Vagina (tissue), 2 donors: ENCODE measurements around the gene KRT24. TPM values are rescaled to one million over a fixed set of nuclear protein-coding genes. Genes with fewer than 3 reads are reported as not detected.
A peak's percentile ranks its signal among the peaks of the same experiment; 100 is the strongest.
"Not testable (repeated sequence)": the region's sequence is repeated elsewhere in the genome, so short reads cannot be mapped to it uniquely, and the experiment has no call there.

Source experiments
- DNase-seq, 2 donors: peaks; one replicate each; pipeline ENCODE4 v3.0.0-alpha.2; 2017; ENCODE audit errors: extremely low spot score in 2 of 2
- H3K27ac ChIP-seq: fragments of 200-600 bp; sonication (generic); one replicate; pipeline ENCODE4 v1.5.1; 2019
- H3K27me3 ChIP-seq: fragments of 200-600 bp; sonication (generic); one replicate; pipeline ENCODE4 v1.5.1; 2019
- H3K36me3 ChIP-seq, 2 donors: fragments of 200-600 bp; sonication (generic); one replicate each; pipeline ENCODE4 v1.5.1; 2017 to 2019
- H3K4me1 ChIP-seq: fragments of 200-600 bp; sonication (generic); one replicate; pipeline ENCODE4 v1.5.1; 2019
- H3K4me3 ChIP-seq, 2 donors: fragments of 200-600 bp; sonication (generic); 1 replicate in 1 of 2; 2 replicates in 1 of 2; pipeline ENCODE4 v1.5.1; 2016 to 2019
- H3K9me3 ChIP-seq: fragments of 200-600 bp; sonication (generic); one replicate; pipeline ENCODE4 v1.5.1; 2019
- POLR2A ChIP-seq, 2 donors: fragments of 450-650 bp; IDR thresholded peaks; one replicate each; pipeline ENCODE4 v1.6.1; 2017; ENCODE audit warnings: antibody characterized with exemption in 2 of 2, mild to moderate bottlenecking in 2 of 2, moderate library complexity in 2 of 2
- POLR2AphosphoS5 ChIP-seq, 2 donors: sonication (generic); formaldehyde crosslinking; IDR thresholded peaks; one replicate each; pipeline ENCODE4 v1.9.0; 2017; ENCODE audit warnings: antibody characterized with exemption in 2 of 2, mild to moderate bottlenecking in 2 of 2, low read depth in 1 of 2; ENCODE audit not compliant: insufficient read depth in 1 of 2
- intact Hi-C: fragments of 100-400 bp; cut with DNase I; formaldehyde crosslinking; loops from one replicate; pipeline ENCODE4 v1.15.1; 2023
- total RNA-seq: library from RNA; depleted of rRNA; stranded (reverse); fragments of >200 nt; gene quantifications from one replicate; pipeline ENCODE4 v1.2.3, GENCODE V29; 2016
- TF ChIP-seq, protein P1 (sequence below), 3 experiments: fragments of 450-650 bp in 2 of 3; fragments of 200-600 bp in 1 of 3; sonication (generic) in 1 of 3; IDR thresholded peaks; one replicate each; pipeline ENCODE4 v1.5.1; 2017 to 2019; ENCODE audit warnings: antibody characterized with exemption in 3 of 3, mild to moderate bottlenecking in 2 of 3, moderate library complexity in 2 of 3

Gene KRT24
- total RNA-seq, result 1.5 TPM

DNA sequence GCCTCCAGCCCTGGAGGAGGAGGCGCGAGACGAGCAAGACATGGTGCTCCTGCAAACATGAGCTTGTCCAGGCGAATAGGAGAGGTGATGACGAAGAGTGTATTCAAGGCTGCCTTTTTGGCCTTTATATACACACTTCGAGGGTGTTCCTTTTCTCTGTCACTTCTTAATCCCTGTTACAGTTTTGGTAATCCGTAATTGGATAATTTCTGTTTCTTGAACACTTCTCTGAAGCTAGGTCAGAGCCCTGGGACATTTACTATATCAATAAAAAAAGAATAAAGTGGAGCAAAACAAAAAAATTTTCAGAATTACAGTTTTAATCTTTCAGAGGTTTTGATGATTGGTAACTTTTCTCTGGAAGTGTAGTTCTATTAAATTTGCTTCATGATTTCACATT, at the start of gene KRT24:
Gene KRT24 (minus strand): TSS at position 101 of the 400 bp plus-strand sequence. CDS start 59 bp downstream, at position 42.
- Histone ChIP-seq H3K4me1 (peaks cover 25% of the 10 kb centered on the region), H3K27ac (no peak within 1 kb of the TSS), H3K9me3 (no peaks in the 10 kb centered on the region), H3K27me3 (no peaks in the 10 kb centered on the region), H3K4me3 (no peak within 1 kb of the TSS), H3K36me3 (no peaks in the 10 kb centered on the region)
- no peak for TF ChIP-seq POLR2A (IDR thresholded peaks at IDR 0.05)
- TF ChIP-seq POLR2AphosphoS5 (IDR thresholded peaks at IDR 0.05; ENCODE audit: insufficient read depth in 1 of 2, low read depth in 1 of 2), result no peak
- TF ChIP-seq, protein P1, sequence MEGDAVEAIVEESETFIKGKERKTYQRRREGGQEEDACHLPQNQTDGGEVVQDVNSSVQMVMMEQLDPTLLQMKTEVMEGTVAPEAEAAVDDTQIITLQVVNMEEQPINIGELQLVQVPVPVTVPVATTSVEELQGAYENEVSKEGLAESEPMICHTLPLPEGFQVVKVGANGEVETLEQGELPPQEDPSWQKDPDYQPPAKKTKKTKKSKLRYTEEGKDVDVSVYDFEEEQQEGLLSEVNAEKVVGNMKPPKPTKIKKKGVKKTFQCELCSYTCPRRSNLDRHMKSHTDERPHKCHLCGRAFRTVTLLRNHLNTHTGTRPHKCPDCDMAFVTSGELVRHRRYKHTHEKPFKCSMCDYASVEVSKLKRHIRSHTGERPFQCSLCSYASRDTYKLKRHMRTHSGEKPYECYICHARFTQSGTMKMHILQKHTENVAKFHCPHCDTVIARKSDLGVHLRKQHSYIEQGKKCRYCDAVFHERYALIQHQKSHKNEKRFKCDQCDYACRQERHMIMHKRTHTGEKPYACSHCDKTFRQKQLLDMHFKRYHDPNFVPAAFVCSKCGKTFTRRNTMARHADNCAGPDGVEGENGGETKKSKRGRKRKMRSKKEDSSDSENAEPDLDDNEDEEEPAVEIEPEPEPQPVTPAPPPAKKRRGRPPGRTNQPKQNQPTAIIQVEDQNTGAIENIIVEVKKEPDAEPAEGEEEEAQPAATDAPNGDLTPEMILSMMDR (IDR thresholded peaks at IDR 0.05), result no peak
- intact Hi-C loops, result no loop called here
- DNase-seq, result no peak

DNA sequence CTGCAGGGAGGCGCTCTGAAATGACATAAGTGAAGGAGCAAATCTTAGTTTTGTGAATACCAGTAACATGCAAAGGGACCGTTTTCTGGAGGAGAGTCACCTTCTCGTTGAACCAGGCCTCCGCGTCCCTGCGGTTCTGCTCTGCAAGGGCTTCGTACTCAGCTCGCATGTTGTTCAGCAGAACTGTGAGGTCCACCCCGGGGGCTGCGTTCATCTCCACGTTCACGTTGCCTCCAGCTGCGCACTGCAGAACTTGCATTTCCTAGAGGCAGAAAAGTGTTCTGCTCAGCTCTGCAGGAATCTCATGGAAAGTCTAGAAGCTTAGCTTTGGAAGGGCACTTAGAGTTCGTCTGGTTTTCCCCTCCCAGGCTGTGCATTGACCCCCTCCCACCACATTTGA, 47.5 kb upstream of the KRT24 start:
- TF ChIP-seq POLR2A (IDR thresholded peaks at IDR 0.05), result no peak
- TF ChIP-seq, protein P1 (IDR thresholded peaks at IDR 0.05), result no peak
- TF ChIP-seq POLR2AphosphoS5 (IDR thresholded peaks at IDR 0.05; ENCODE audit: insufficient read depth in 1 of 2, low read depth in 1 of 2), result no peak
- H3K4me3 ChIP-seq, result no peak overlapping the region
- no peak for DNase-seq
- H3K27me3 ChIP-seq, result no peaks in the 10 kb centered on the region
- intact Hi-C loops, result no loop called here
- H3K36me3 ChIP-seq, result no peaks in the 10 kb centered on the region
- no peaks in the 10 kb centered on the region for H3K4me1 ChIP-seq
- H3K9me3 ChIP-seq, result no peaks in the 10 kb centered on the region
- no peak overlapping the region for H3K27ac ChIP-seq

DNA sequence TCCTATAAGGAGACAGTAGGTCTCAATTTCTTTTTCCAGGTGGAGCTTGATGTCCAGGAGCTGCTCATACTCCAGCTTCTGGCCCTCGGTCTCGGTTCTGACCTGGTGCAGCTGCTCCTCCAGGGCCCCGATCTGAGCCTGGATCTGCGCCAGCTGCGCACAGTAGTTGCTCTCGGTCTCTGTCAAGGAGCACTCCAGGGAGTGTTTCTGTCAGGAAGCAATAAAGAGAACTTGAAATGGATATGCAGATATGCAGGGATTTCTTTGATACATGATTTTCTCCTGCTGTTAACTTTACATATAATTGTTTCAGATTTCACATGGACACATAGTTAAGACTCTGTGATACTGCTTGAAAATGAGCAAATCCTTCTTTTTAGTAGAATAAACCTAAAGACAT, 46.8 kb upstream of the KRT24 start:
- Histone ChIP-seq H3K4me1 (no peaks in the 10 kb centered on the region), H3K9me3 (no peaks in the 10 kb centered on the region), H3K27me3 (no peaks in the 10 kb centered on the region), H3K36me3 (no peaks in the 10 kb centered on the region), H3K27ac (no peak overlapping the region), H3K4me3 (no peak overlapping the region)
- no peak for DNase-seq
- TF ChIP-seq, protein P1 (IDR thresholded peaks at IDR 0.05), result no peak
- intact Hi-C loops, result no loop called here

DNA sequence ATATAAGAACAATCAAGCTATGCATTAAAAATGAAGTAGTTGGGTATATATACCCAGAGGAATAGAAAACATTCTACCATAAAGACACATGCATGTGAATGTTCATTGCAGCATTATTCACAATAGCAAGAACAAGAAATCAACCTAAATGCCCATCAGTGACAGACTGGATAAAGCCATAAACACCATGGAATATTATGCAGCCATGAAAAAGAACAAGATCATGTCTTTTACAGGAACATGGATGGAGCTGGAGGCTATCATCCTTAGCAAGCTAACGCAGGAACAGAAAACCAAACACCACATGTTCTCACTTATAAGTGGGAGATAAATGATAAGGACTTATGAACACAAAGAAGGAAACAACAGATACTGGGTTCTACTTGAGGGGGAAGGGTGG, 45.1 kb upstream of the KRT24 start:
- H3K36me3 ChIP-seq, H3K4me3 ChIP-seq, DNase-seq, H3K9me3 ChIP-seq, intact Hi-C loops, H3K27me3 ChIP-seq, H3K4me1 ChIP-seq, H3K27ac ChIP-seq: not testable (repeated sequence)

DNA sequence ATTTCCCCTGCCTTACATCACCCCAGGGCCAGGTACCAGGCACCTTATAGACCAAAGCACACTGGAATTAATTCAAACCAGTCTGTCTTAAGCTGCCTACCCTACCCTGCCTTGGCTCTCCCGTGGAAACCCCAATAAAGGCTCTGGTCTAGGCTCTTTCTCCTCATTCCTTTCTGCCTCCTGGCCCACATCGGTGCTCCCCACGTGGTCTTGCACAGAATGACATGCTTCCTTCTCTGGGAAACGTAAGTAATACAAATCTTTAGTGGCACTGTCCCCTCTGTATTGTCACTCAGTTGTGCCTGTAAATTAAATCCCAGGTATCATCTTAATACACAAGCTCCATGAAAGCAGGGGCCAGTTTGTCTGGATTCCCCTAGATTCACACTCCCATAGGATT, 35.0 kb upstream of the KRT24 start:
- Histone ChIP-seq H3K4me1 (no peaks in the 10 kb centered on the region), H3K9me3 (no peaks in the 10 kb centered on the region), H3K36me3 (no peaks in the 10 kb centered on the region), H3K4me3 (no peak overlapping the region), H3K27ac (no peak overlapping the region), H3K27me3 (no peaks in the 10 kb centered on the region)
- DNase-seq, result no peak
- no peak for TF ChIP-seq POLR2AphosphoS5 (IDR thresholded peaks at IDR 0.05; ENCODE audit: insufficient read depth in 1 of 2, low read depth in 1 of 2)
- no peak for TF ChIP-seq POLR2A (IDR thresholded peaks at IDR 0.05)
- TF ChIP-seq, protein P1 (IDR thresholded peaks at IDR 0.05), result no peak
- intact Hi-C loops, result no loop called here

DNA sequence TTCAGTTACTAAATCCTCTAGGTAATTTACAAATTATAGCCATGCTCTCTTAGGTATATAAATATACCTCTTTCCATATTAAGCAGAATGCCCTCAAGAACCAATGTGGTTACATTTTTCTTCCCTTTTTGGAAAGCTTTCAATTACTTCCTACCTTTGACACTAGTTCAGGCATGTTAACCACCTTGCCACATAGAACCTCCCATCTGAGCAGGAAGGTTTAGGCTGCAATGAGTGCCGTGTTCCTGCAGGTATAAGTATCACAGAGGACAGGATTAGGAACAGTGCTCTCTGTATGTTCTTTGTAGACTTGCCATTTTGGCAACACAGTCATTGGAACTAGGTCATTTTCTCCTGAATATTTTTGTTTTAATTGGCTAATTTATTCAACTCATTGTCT, 31.5 kb upstream of the KRT24 start:
- Histone ChIP-seq H3K27ac (no peak overlapping the region), H3K27me3 (no peaks in the 10 kb centered on the region), H3K9me3 (no peaks in the 10 kb centered on the region), H3K4me3 (no peak overlapping the region), H3K36me3 (no peaks in the 10 kb centered on the region), H3K4me1 (no peaks in the 10 kb centered on the region)
- intact Hi-C loops, result no loop called here
- TF ChIP-seq, protein P1 (IDR thresholded peaks at IDR 0.05), result no peak
- no peak for TF ChIP-seq POLR2A (IDR thresholded peaks at IDR 0.05)
- peak in 1 of 2 donors; percentile 51 for TF ChIP-seq POLR2AphosphoS5 (IDR thresholded peaks at IDR 0.05; ENCODE audit: insufficient read depth in 1 of 2, low read depth in 1 of 2)
- no peak for DNase-seq
